GM12875 (cell line): ENCODE data around the gene TAF3.

ENCODE experiments used
- H3K4me3 ChIP-seq: one replicate; pipeline ENCODE4 v1.5.1; 2011; ENCODE audit warnings: low read depth, low read length, control low read depth
- CTCF ChIP-seq: IDR thresholded peaks from 2 replicates; pipeline ENCODE4 v1.5.1; 2011; ENCODE audit warnings: low read depth, mild to moderate bottlenecking, control low read depth, inconsistent platforms, low read length, moderate library complexity, borderline replicate concordance; ENCODE audit not compliant: insufficient read depth

The TAF3 gene

GRCh38 chr10:8044908-8045725 is 226.8 kb downstream of the TAF3 start:
- peak overlapping the region; percentile 49 for H3K4me3 ChIP-seq

GRCh38 chr10:8045726-8046494 is 227.6 kb downstream of the TAF3 start:
- peak overlapping the region; percentile 49 for H3K4me3 ChIP-seq
- no peak for TF ChIP-seq CTCF

More at GRCh38 chr10:8044908-8045725, 226.8 kb downstream of the TAF3 start:
- no peak for TF ChIP-seq CTCF

- peak overlapping the region; percentile 49 for H3K4me3 ChIP-seq
- no peak for TF ChIP-seq CTCF
Observed at GRCh38 chr10:8047452-8048280, 229.4 kb downstream of the TAF3 start.

- H3K4me3 ChIP-seq, result peak overlapping the region; percentile 49
Observed at GRCh38 chr10:8048281-8049008, 230.1 kb downstream of the TAF3 start.

GRCh38 chr10:8049045-8049864 is 230.9 kb downstream of the TAF3 start:
- TF ChIP-seq CTCF, result no peak
- H3K4me3 ChIP-seq, result peak overlapping the region; percentile 49

More at GRCh38 chr10:8048281-8049008, 230.1 kb downstream of the TAF3 start:
- no peak for TF ChIP-seq CTCF
